HG03520 (cell line): ENCODE data around the gene THSD4.
"Not testable (repeated sequence)": the region's sequence is repeated elsewhere in the genome, so short reads cannot be mapped to it uniquely, and the experiment has no call there.

Experiments used
- ATAC-seq: cut with Tn5 transposase; IDR thresholded peaks from one replicate; pipeline ENCODE4 v1.9.1; 2021; ENCODE audit warnings: mild to moderate bottlenecking, moderate library complexity; ENCODE audit not compliant: unreplicated experiment

THSD4 gene

GRCh38 chr15:71362987-71363968 lies 248.0 kb downstream of the THSD4 start:
- ATAC-seq: no peak

GRCh38 chr15:71364117-71364584 lies 248.9 kb downstream of the THSD4 start:
- no peak for ATAC-seq

GRCh38 chr15:71366522-71366921 lies 251.3 kb downstream of the THSD4 start:
- no peak for ATAC-seq

GRCh38 chr15:71366926-71367325 lies 251.7 kb downstream of the THSD4 start:
- no peak for ATAC-seq

GRCh38 chr15:71367737-71368136 lies 252.5 kb downstream of the THSD4 start:
- not testable (repeated sequence) for ATAC-seq

GRCh38 chr15:71372769-71373168 lies 257.5 kb downstream of the THSD4 start:
- ATAC-seq: not testable (repeated sequence)

- no peak for ATAC-seq
Observed at GRCh38 chr15:71373917-71374316, 258.6 kb downstream of the THSD4 start.

GRCh38 chr15:71374607-71375352 lies 259.5 kb downstream of the THSD4 start:
- ATAC-seq: no peak

- no peak for ATAC-seq
Observed at GRCh38 chr15:71375934-71376333, 260.7 kb downstream of the THSD4 start.

- ATAC-seq: no peak
Observed at GRCh38 chr15:71379893-71380292, 264.6 kb downstream of the THSD4 start.

- ATAC-seq: no peak
Observed at GRCh38 chr15:71380345-71380744, 265.1 kb downstream of the THSD4 start.

- no peak for ATAC-seq
Observed at GRCh38 chr15:71384501-71384900, 269.2 kb downstream of the THSD4 start.

- no peak for ATAC-seq
Observed at GRCh38 chr15:71385026-71385425, 269.8 kb downstream of the THSD4 start.

GRCh38 chr15:71385457-71385856 lies 270.2 kb downstream of the THSD4 start:
- ATAC-seq: no peak

- no peak for ATAC-seq
Observed at GRCh38 chr15:71386005-71386404, 270.7 kb downstream of the THSD4 start.

GRCh38 chr15:71386448-71387236 lies 271.4 kb downstream of the THSD4 start:
- no peak for ATAC-seq

- ATAC-seq: no peak
Observed at GRCh38 chr15:71387810-71388209, 272.5 kb downstream of the THSD4 start.

GRCh38 chr15:71390096-71390495 lies 274.8 kb downstream of the THSD4 start:
- ATAC-seq: no peak

GRCh38 chr15:71391421-71392088 lies 276.3 kb downstream of the THSD4 start:
- ATAC-seq: no peak

GRCh38 chr15:71392861-71393283 lies 277.6 kb downstream of the THSD4 start:
- no peak for ATAC-seq
